ENCODE measurements around the gene FBXO42.
"Not testable (repeated sequence)": the region's sequence is repeated elsewhere in the genome, so short reads cannot be mapped to it uniquely, and the experiment has no call there.

The FBXO42 gene

DNA sequence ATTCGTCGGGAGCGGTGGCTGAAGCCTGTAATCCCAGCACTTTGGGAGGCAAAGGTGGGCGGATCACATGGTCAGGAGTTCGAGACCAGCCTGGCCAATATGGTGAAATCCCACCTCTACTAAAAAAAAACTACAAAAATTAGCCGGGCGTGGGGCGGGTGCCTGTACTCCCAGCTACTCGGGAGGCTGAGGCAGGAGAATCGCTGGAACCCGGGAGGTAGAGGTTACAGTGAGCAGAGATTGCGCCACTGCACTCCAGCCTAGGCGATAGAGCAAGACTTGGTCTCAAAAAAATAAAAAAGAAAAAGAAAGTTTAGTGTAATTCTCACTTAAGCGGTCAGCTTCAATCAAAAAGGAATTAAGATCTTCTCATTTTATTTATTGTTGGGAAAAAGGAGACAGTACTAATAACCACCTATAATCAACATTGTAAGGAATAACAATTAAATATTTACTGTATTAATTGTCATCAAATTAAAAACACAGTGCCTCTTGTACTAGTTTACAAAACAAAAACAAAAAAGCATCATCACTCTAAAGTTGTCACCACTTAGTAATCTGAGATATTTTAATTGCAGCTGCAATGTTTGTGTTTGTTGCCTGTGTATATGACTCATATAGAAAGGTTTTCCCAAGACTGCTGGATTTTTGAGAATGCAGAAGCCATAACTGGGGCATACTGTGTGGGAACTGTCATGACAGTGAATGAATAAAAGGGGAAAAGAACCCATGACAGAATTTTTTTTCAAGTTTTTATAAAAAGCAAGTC is 3.7 kb downstream of the FBXO42 start:
- no peaks in the 10 kb centered on the region for H3K9me3 ChIP-seq (ENCODE audit: control insufficient read depth, insufficient read depth, low read length)
- H3K27ac ChIP-seq (ENCODE audit: low read depth, low read length): peak overlapping the region; percentile 20
- no peaks in the 10 kb centered on the region for H3K36me3 ChIP-seq (ENCODE audit: control insufficient read depth, insufficient read depth, low read length)
- no peak overlapping the region for H3K9ac ChIP-seq (ENCODE audit: low read depth, low read length)
- peaks cover 11% of the 10 kb centered on the region for H3K4me1 ChIP-seq (ENCODE audit: control insufficient read depth, insufficient read depth, low read length)
- no peaks in the 10 kb centered on the region for H3K27me3 ChIP-seq (ENCODE audit: control insufficient read depth, insufficient read depth, low read length)
- H3K4me3 ChIP-seq (ENCODE audit: low read depth, low read length): no peak overlapping the region

DNA sequence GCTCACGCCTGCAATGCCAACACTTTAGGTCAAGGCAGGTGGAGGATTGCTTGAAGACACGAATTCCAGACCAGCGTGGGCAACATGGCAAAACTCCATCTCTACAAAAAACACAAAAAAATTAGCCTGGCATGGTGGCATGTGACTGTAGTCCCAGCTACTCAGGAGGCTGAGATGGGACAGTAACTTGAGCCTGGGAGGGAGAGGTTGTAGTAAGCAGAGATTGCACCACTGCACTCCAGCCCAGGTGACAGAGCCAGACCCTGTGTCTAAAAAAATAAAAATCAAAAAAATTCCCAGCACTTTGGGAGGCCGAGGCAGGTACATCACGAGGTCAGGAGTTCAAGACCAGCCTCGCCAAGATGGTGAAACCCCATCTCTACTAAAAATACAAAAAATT is 9.0 kb downstream of the FBXO42 start:
- not testable (repeated sequence) for H3K9me3 ChIP-seq (ENCODE audit: control insufficient read depth, insufficient read depth, low read length); H3K36me3 ChIP-seq (ENCODE audit: control insufficient read depth, insufficient read depth, low read length); H3K27ac ChIP-seq (ENCODE audit: low read depth, low read length); H3K4me3 ChIP-seq (ENCODE audit: low read depth, low read length); H3K9ac ChIP-seq (ENCODE audit: low read depth, low read length); H3K4me1 ChIP-seq (ENCODE audit: control insufficient read depth, insufficient read depth, low read length); H3K27me3 ChIP-seq (ENCODE audit: control insufficient read depth, insufficient read depth, low read length)

DNA sequence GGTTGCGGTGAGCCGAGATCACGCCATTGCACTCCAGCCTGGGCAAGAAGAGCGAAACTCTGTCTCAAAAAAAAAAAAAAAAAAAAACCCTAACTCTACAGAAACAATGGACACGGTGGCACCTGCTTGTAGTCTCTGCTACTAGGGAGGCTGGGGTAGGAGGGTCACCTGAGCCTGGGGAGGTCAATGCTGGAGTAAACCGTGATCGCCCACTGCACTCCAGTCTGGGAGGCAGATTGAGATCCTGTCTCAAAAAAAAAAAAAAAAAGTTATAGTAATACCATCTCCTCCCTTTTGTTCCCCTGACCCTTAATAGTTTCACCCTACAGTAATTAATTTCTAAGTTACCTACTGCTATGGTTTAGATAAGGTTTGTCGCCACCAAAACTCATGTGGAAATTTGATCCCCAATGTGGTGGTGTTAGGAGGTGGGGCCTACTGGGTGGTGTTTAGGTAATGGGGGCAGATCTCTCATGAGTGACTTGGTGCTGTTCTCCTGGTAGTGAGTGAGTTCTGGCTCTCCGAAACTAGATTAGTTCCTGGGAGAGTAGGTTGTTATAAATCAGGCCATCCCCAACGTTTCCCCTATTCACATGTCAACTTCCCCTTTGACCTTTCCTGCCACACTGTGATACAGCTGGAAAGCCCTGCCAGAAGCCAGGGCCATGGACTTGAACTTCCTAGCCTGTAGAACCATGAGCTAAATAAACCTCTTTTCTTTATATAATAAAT is 9.8 kb downstream of the FBXO42 start:
- H3K4me3 ChIP-seq (ENCODE audit: low read depth, low read length): no peak overlapping the region

DNA sequence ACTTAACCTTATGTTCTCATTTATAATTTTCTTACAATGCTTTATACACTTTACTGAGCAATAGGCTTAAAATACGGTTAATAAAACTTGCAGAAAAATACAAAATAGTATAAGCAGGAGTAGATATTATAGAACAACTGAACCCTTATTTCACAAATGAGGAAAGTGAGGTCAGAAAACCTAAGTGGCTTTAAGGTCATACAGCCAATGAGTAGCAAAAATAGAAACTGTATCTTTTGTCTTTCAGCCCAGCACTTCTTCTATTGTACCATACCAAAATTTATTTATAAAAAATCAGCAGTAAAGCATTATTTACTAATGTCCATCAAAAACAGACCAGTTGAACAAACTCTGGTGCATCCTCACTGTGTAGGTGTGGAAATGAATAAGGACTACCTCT is 11.6 kb downstream of the FBXO42 start:
- H3K4me3 ChIP-seq (ENCODE audit: low read depth, low read length): no peak overlapping the region
- H3K9ac ChIP-seq (ENCODE audit: low read depth, low read length): no peak overlapping the region
- H3K36me3 ChIP-seq (ENCODE audit: control insufficient read depth, insufficient read depth, low read length): no peaks in the 10 kb centered on the region
- no peaks in the 10 kb centered on the region for H3K4me1 ChIP-seq (ENCODE audit: control insufficient read depth, insufficient read depth, low read length)
- H3K27ac ChIP-seq (ENCODE audit: low read depth, low read length): no peak overlapping the region
- no peaks in the 10 kb centered on the region for H3K27me3 ChIP-seq (ENCODE audit: control insufficient read depth, insufficient read depth, low read length)
- H3K9me3 ChIP-seq (ENCODE audit: control insufficient read depth, insufficient read depth, low read length): no peaks in the 10 kb centered on the region

More for the DNA sequence above, 9.8 kb downstream of the FBXO42 start:
- Histone ChIP-seq H3K36me3 (ENCODE audit: control insufficient read depth, insufficient read depth, low read length) (no peaks in the 10 kb centered on the region), H3K27ac (ENCODE audit: low read depth, low read length) (no peak overlapping the region), H3K9ac (ENCODE audit: low read depth, low read length) (no peak overlapping the region), H3K27me3 (ENCODE audit: control insufficient read depth, insufficient read depth, low read length) (no peaks in the 10 kb centered on the region), H3K9me3 (ENCODE audit: control insufficient read depth, insufficient read depth, low read length) (no peaks in the 10 kb centered on the region), H3K4me1 (ENCODE audit: control insufficient read depth, insufficient read depth, low read length) (no peaks in the 10 kb centered on the region)

DNA sequence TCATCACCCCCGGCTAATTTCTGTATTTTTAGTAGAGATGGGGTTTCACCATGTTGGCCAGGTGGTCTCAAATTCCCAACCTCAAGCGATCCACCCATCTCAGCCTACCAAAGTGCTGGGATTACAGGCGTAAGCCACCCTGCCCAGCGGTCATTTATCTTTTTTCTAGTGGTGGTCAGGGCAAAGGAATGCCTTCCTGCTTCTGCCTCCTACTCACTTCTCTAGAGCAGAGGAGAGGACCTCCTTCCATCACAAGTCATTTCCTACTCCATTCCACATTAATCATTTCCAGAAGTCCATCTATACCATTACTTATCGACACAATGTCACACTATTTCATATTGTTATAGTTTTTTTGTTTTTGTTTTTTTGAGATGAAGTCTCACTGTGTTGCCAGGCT is 13.3 kb downstream of the FBXO42 start:
- Histone ChIP-seq H3K9ac (ENCODE audit: low read depth, low read length) (no peak overlapping the region), H3K4me1 (ENCODE audit: control insufficient read depth, insufficient read depth, low read length) (no peaks in the 10 kb centered on the region), H3K27ac (ENCODE audit: low read depth, low read length) (no peak overlapping the region), H3K9me3 (ENCODE audit: control insufficient read depth, insufficient read depth, low read length) (no peaks in the 10 kb centered on the region), H3K4me3 (ENCODE audit: low read depth, low read length) (no peak overlapping the region), H3K27me3 (ENCODE audit: control insufficient read depth, insufficient read depth, low read length) (no peaks in the 10 kb centered on the region), H3K36me3 (ENCODE audit: control insufficient read depth, insufficient read depth, low read length) (no peaks in the 10 kb centered on the region)

DNA sequence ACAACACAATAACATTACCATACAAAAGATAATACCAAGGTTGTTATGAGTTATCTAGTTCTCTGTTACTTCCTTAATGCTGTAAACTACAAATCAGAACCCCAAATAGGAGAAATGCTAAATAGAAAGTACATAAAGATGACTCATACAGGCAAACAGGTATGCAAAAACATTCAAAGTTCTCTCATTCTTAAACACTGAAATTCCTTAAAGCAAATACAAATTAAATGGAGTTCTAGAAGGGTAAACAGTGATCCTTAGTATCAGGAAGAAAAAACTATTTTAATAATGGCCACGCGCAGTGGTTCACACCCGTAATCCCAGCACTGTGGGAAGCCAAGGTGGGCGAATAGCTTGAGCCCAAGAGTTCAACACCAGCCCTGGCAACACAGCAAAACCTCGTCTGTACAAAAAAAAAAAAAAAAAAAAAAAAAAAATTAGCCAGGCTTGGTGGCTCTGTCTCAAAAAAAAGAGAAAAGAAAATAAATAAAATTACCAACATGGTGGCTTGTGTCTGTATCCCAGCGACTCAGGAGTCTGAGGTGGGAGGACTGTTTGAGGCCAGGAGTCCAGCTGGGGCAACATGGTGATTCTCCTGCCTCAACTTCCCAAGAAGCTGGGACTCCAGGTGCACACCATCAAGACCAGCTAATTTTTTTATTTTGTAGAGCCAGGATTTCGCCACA is 17.5 kb downstream of the FBXO42 start:
- no peaks in the 10 kb centered on the region for H3K36me3 ChIP-seq (ENCODE audit: control insufficient read depth, insufficient read depth, low read length)
- H3K4me1 ChIP-seq (ENCODE audit: control insufficient read depth, insufficient read depth, low read length): no peaks in the 10 kb centered on the region
- no peak overlapping the region for H3K4me3 ChIP-seq (ENCODE audit: low read depth, low read length)
- no peaks in the 10 kb centered on the region for H3K27me3 ChIP-seq (ENCODE audit: control insufficient read depth, insufficient read depth, low read length)
- no peak overlapping the region for H3K9ac ChIP-seq (ENCODE audit: low read depth, low read length)
- H3K9me3 ChIP-seq (ENCODE audit: control insufficient read depth, insufficient read depth, low read length): no peaks in the 10 kb centered on the region
- H3K27ac ChIP-seq (ENCODE audit: low read depth, low read length): no peak overlapping the region

DNA sequence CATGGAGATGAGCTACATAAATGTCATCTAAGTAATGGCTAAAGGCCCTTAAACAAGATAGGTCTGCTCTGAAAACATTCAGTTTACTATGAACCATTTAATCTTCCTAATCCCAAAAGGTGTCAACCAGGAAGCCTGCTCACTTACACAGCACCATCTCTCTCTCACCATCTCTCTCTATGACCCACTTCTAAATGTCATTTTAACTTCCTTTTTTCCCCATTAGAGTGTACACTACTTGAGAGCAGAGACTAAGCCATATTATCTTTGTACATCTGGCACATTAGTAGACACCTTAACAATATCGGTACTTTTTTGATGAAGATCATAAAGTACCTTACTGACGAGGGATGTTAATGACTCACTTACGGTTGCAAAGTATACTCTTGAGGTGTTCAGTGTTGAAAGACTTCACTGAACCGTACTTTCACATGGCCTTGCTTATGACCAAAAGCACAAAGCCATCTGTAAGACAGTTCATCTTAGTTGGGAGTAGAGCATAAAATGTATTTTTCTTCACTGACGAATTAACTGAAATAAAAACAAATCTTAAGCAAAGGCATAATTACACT is 25.4 kb downstream of the FBXO42 start:
- Histone ChIP-seq H3K9ac (ENCODE audit: low read depth, low read length) (no peak overlapping the region), H3K9me3 (ENCODE audit: control insufficient read depth, insufficient read depth, low read length) (no peaks in the 10 kb centered on the region), H3K27me3 (ENCODE audit: control insufficient read depth, insufficient read depth, low read length) (no peaks in the 10 kb centered on the region), H3K4me3 (ENCODE audit: low read depth, low read length) (no peak overlapping the region), H3K27ac (ENCODE audit: low read depth, low read length) (no peak overlapping the region), H3K4me1 (ENCODE audit: control insufficient read depth, insufficient read depth, low read length) (no peaks in the 10 kb centered on the region), H3K36me3 (ENCODE audit: control insufficient read depth, insufficient read depth, low read length) (peaks cover 5% of the 10 kb centered on the region; the same call in 1 of the 2 replicates)

DNA sequence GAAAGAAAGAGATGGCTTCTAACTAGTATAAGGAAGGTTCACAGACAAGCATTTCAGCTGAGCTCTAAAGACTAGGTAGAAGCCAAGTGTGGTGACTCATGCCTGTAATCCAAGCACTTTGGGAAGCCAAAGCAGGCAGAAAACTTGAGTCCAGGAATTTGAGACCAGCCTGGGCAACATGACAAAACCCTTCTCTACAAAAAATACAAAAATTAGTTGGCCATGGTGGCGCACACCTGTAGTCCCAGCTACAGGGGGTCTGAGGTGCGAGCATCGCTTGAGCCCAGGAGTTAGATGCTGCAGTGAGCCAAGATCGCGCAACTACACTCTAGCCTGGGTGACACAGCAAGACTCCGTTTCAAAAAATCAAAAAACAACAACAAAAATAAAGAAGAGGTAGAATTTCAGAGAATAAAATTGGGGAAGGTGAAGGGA is 27.8 kb downstream of the FBXO42 start:
- no peak overlapping the region for H3K9ac ChIP-seq (ENCODE audit: low read depth, low read length)
- no peaks in the 10 kb centered on the region for H3K4me1 ChIP-seq (ENCODE audit: control insufficient read depth, insufficient read depth, low read length)
- H3K36me3 ChIP-seq (ENCODE audit: control insufficient read depth, insufficient read depth, low read length): peaks cover 5% of the 10 kb centered on the region; the same call in 1 of the 2 replicates
- H3K4me3 ChIP-seq (ENCODE audit: low read depth, low read length): no peak overlapping the region
- H3K27me3 ChIP-seq (ENCODE audit: control insufficient read depth, insufficient read depth, low read length): no peaks in the 10 kb centered on the region
- H3K27ac ChIP-seq (ENCODE audit: low read depth, low read length): no peak overlapping the region
- no peaks in the 10 kb centered on the region for H3K9me3 ChIP-seq (ENCODE audit: control insufficient read depth, insufficient read depth, low read length)

DNA sequence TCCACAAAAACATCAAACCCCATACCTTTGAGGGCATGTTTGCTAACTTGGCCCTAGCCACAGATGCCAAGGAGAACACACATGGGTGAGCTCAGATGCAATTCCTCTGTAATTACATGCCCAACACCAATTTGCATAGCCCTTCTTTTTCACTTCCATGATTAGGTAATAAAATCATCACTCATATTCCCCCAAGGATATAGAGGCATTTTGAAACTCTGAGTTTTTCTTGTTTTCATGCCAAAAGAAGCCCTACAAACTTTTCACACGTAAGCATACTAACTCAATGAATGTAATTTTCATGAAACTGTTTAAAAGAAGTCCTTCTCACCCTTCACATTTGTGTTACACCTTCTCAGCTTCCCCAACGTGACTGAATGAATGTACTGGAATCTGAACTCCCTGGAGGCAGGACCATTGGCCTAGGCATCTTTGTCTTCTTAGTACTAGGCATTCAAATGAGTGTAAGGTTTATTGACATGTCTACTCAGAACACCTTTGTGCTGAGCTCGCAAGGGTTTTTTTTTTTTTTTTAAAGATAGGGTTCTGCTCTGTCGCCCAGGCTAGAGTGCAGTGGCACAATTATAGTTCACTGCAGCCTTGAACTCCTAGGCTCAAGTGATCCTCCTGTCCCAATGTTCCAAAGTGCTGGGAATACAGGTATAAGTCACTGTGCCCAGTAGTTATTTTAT is 31.0 kb downstream of the FBXO42 start:
- H3K4me3 ChIP-seq (ENCODE audit: low read depth, low read length): no peak overlapping the region
- no peaks in the 10 kb centered on the region for H3K9me3 ChIP-seq (ENCODE audit: control insufficient read depth, insufficient read depth, low read length)
- no peaks in the 10 kb centered on the region for H3K27me3 ChIP-seq (ENCODE audit: control insufficient read depth, insufficient read depth, low read length)
- no peaks in the 10 kb centered on the region for H3K4me1 ChIP-seq (ENCODE audit: control insufficient read depth, insufficient read depth, low read length)
- H3K9ac ChIP-seq (ENCODE audit: low read depth, low read length): no peak overlapping the region
- no peak overlapping the region for H3K27ac ChIP-seq (ENCODE audit: low read depth, low read length)
- no peaks in the 10 kb centered on the region for H3K36me3 ChIP-seq (ENCODE audit: control insufficient read depth, insufficient read depth, low read length)

DNA sequence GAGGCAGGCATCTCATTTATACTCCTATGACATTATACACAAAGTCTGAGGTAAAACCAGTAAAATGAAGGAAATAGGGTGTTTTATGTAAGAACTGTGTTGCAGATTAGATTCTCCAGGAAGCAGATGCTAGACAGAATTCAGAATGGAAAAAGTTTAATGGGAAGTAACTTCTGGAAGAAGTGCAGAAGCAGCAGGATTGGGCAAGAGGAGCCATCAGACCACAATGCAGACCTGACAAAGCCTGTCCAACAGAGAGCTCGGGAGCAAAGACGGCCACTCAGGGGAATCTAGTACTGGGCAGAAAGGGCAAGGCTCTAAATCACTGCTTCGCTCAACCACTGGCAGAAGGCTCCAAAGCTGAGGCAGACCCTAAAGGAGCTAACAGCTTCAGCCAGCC is 33.7 kb downstream of the FBXO42 start:
- Histone ChIP-seq H3K9ac (ENCODE audit: low read depth, low read length) (no peak overlapping the region), H3K27ac (ENCODE audit: low read depth, low read length) (no peak overlapping the region), H3K4me3 (ENCODE audit: low read depth, low read length) (no peak overlapping the region), H3K9me3 (ENCODE audit: control insufficient read depth, insufficient read depth, low read length) (no peaks in the 10 kb centered on the region), H3K36me3 (ENCODE audit: control insufficient read depth, insufficient read depth, low read length) (peaks cover 18% of the 10 kb centered on the region), H3K4me1 (ENCODE audit: control insufficient read depth, insufficient read depth, low read length) (no peaks in the 10 kb centered on the region), H3K27me3 (ENCODE audit: control insufficient read depth, insufficient read depth, low read length) (no peaks in the 10 kb centered on the region)

Data from HUES48 (cell line).